Activated CD8-positive, alpha-beta memory T cell treated with anti-CD3 and anti-CD28 coated beads for 48 hours (primary cell): ENCODE results near the gene ZYX.
A peak's percentile ranks its signal among the peaks of the same experiment; 100 is the strongest.

Source experiments
- DNase-seq, 3 experiments: peaks; one replicate each; pipeline ENCODE4 v3.0.0-alpha.2; 2020; ENCODE audit warnings: low read depth in 2 of 3, low spot score in 2 of 3

Gene ZYX

GRCh38 chr7:143380646-143381426, at the start of gene ZYX:
ZYX (plus strand) TSS chr7:143381345; CDS start chr7:143381572, 227 bp downstream.
- peak; percentile 64 to 83 (median 74) for DNase-seq

GRCh38 chr7:143334244-143334643, 46.9 kb upstream of the ZYX start:
- no peak for DNase-seq

GRCh38 chr7:143337216-143337615, 43.9 kb upstream of the ZYX start:
- no peak for DNase-seq

GRCh38 chr7:143341842-143342241, 39.3 kb upstream of the ZYX start:
- no peak for DNase-seq

GRCh38 chr7:143343596-143343995, 37.5 kb upstream of the ZYX start:
- no peak for DNase-seq

GRCh38 chr7:143345428-143345900, 35.7 kb upstream of the ZYX start:
- DNase-seq: peak in 2 of 3 experiments; percentile 28 to 42

GRCh38 chr7:143346018-143346417, 35.1 kb upstream of the ZYX start:
- DNase-seq: no peak

- no peak for DNase-seq
Measured at GRCh38 chr7:143347950-143348349, 33.2 kb upstream of the ZYX start.

- no peak for DNase-seq
Measured at GRCh38 chr7:143351060-143351459, 30.1 kb upstream of the ZYX start.

GRCh38 chr7:143351574-143351973, 29.6 kb upstream of the ZYX start:
- no peak for DNase-seq

GRCh38 chr7:143352531-143353002, 28.6 kb upstream of the ZYX start:
- DNase-seq: no peak

GRCh38 chr7:143354376-143354775, 26.8 kb upstream of the ZYX start:
- no peak for DNase-seq

- DNase-seq: no peak
Measured at GRCh38 chr7:143354965-143355364, 26.2 kb upstream of the ZYX start.

- no peak for DNase-seq
Measured at GRCh38 chr7:143355450-143356385, 25.4 kb upstream of the ZYX start.

GRCh38 chr7:143356414-143357050, 24.6 kb upstream of the ZYX start:
- no peak for DNase-seq

GRCh38 chr7:143358626-143359025, 22.5 kb upstream of the ZYX start:
- no peak for DNase-seq

GRCh38 chr7:143359771-143360353, 21.3 kb upstream of the ZYX start:
- DNase-seq: no peak

- DNase-seq: no peak
Measured at GRCh38 chr7:143360788-143361551, 20.2 kb upstream of the ZYX start.

- DNase-seq: no peak
Measured at GRCh38 chr7:143361552-143362130, 19.5 kb upstream of the ZYX start.
